HUES64 (cell line): ENCODE data around the gene FLNC.

Experiments used
- H3K27ac ChIP-seq: 2 replicates; pipeline ENCODE4 v1.7.0; 2013; ENCODE audit warnings: low read depth, low read length, inconsistent platforms
- H3K27me3 ChIP-seq: 2 replicates; pipeline ENCODE4 v1.6.1; 2013; ENCODE audit warnings: mild to moderate bottlenecking, low read length; ENCODE audit not compliant: insufficient read depth
- H3K36me3 ChIP-seq: 2 replicates; pipeline ENCODE4 v1.6.1; 2013; ENCODE audit warnings: mild to moderate bottlenecking, low read length; ENCODE audit not compliant: insufficient read depth
- H3K4me1 ChIP-seq: 2 replicates; pipeline ENCODE4 v1.6.1; 2013; ENCODE audit warnings: mild to moderate bottlenecking, low read length, moderate library complexity; ENCODE audit not compliant: insufficient read depth
- H3K4me3 ChIP-seq: 2 replicates; pipeline ENCODE4 v1.5.1; 2013; ENCODE audit warnings: mild to moderate bottlenecking, low read length, moderate library complexity
- H3K9ac ChIP-seq: 2 replicates; pipeline ENCODE4 v1.6.1; 2013; ENCODE audit warnings: mild to moderate bottlenecking, low read depth, low read length
- H3K9me3 ChIP-seq: 2 replicates; pipeline ENCODE4 v1.6.1; 2013; ENCODE audit warnings: low read depth, low read length; ENCODE audit not compliant: insufficient read depth
- WGBS: fragments of 150-250, 120-280 bp; methylation state at CpG from one replicate; pipeline ENCODE4 v1.1.7; 2013; ENCODE audit warnings: missing lambda C conversion rate; 5-methylcytosine and 5-hydroxymethylcytosine counted together

Gene FLNC

GRCh38 chr7:128865996-128866877 lies 36.0 kb downstream of the FLNC start:
- H3K4me3 ChIP-seq: no peak overlapping the region
- H3K27me3 ChIP-seq: peaks cover 44% of the 10 kb centered on the region
- peaks cover 4% of the 10 kb centered on the region; the same call in 1 of the 2 replicates for H3K36me3 ChIP-seq
- H3K9me3 ChIP-seq: no peaks in the 10 kb centered on the region
- H3K9ac ChIP-seq: no peak overlapping the region
- WGBS: 95% methylated on average over 27 of the region's 27 CpGs
- H3K27ac ChIP-seq: no peak overlapping the region
- H3K4me1 ChIP-seq: peaks cover 9% of the 10 kb centered on the region; the same call in 1 of the 2 replicates

GRCh38 chr7:128867241-128867640 lies 37.0 kb downstream of the FLNC start:
- H3K4me1 ChIP-seq: peaks cover 9% of the 10 kb centered on the region; the same call in 1 of the 2 replicates
- H3K9me3 ChIP-seq: no peaks in the 10 kb centered on the region
- H3K36me3 ChIP-seq: peaks cover 4% of the 10 kb centered on the region; the same call in 1 of the 2 replicates
- H3K4me3 ChIP-seq: no peak overlapping the region
- WGBS: 90% methylated on average over 4 of the region's 4 CpGs
- H3K9ac ChIP-seq: no peak overlapping the region
- peaks cover 54% of the 10 kb centered on the region for H3K27me3 ChIP-seq
- no peak overlapping the region for H3K27ac ChIP-seq

GRCh38 chr7:128867842-128868623 lies 37.8 kb downstream of the FLNC start:
- no peak overlapping the region for H3K4me3 ChIP-seq
- H3K36me3 ChIP-seq: peaks cover 4% of the 10 kb centered on the region; the same call in 1 of the 2 replicates
- WGBS: 52% methylated on average over 11 of the region's 11 CpGs
- peaks cover 56% of the 10 kb centered on the region for H3K27me3 ChIP-seq
- no peak overlapping the region for H3K27ac ChIP-seq
- peaks cover 9% of the 10 kb centered on the region; the same call in 1 of the 2 replicates for H3K4me1 ChIP-seq
- no peak overlapping the region for H3K9ac ChIP-seq
- no peaks in the 10 kb centered on the region for H3K9me3 ChIP-seq

GRCh38 chr7:128868624-128869137 lies 38.5 kb downstream of the FLNC start:
- H3K4me3 ChIP-seq: peak overlapping the region; percentile 72
- 30% methylated on average over 13 of the region's 13 CpGs for WGBS
- peaks cover 4% of the 10 kb centered on the region; the same call in 1 of the 2 replicates for H3K36me3 ChIP-seq
- no peaks in the 10 kb centered on the region for H3K9me3 ChIP-seq
- peak overlapping the region; percentile 70; the same call in 1 of the 2 replicates for H3K9ac ChIP-seq
- peaks cover 56% of the 10 kb centered on the region for H3K27me3 ChIP-seq
- H3K27ac ChIP-seq: no peak overlapping the region
- H3K4me1 ChIP-seq: peaks cover 8% of the 10 kb centered on the region; the same call in 1 of the 2 replicates

- peak overlapping the region; percentile 72 for H3K4me3 ChIP-seq
- WGBS: under 1% methylated on average over 86 of the region's 86 CpGs
- peak overlapping the region; percentile 70 for H3K9ac ChIP-seq
Observed at GRCh38 chr7:128869138-128869943, 39.1 kb downstream of the FLNC start.

GRCh38 chr7:128869944-128870285 lies 39.7 kb downstream of the FLNC start:
- H3K36me3 ChIP-seq: peaks cover 4% of the 10 kb centered on the region; the same call in 1 of the 2 replicates
- peaks cover 7% of the 10 kb centered on the region; the same call in 1 of the 2 replicates for H3K4me1 ChIP-seq
- WGBS: 2% methylated on average over 30 of the region's 30 CpGs
- H3K9ac ChIP-seq: peak overlapping the region; percentile 70
- H3K27me3 ChIP-seq: peaks cover 56% of the 10 kb centered on the region
- peak overlapping the region; percentile 72 for H3K4me3 ChIP-seq
- no peaks in the 10 kb centered on the region for H3K9me3 ChIP-seq
- no peak overlapping the region for H3K27ac ChIP-seq

More at GRCh38 chr7:128869138-128869943, 39.1 kb downstream of the FLNC start:
- H3K4me1 ChIP-seq: peaks cover 7% of the 10 kb centered on the region; the same call in 1 of the 2 replicates
- no peak overlapping the region for H3K27ac ChIP-seq
- peaks cover 4% of the 10 kb centered on the region; the same call in 1 of the 2 replicates for H3K36me3 ChIP-seq
- peaks cover 56% of the 10 kb centered on the region for H3K27me3 ChIP-seq
- H3K9me3 ChIP-seq: no peaks in the 10 kb centered on the region

GRCh38 chr7:128871050-128871449 lies 40.8 kb downstream of the FLNC start:
- no peak overlapping the region for H3K27ac ChIP-seq
- H3K27me3 ChIP-seq: peaks cover 56% of the 10 kb centered on the region
- H3K4me3 ChIP-seq: no peak overlapping the region
- H3K4me1 ChIP-seq: peaks cover 7% of the 10 kb centered on the region; the same call in 1 of the 2 replicates
- no peak overlapping the region for H3K9ac ChIP-seq
- no peaks in the 10 kb centered on the region for H3K9me3 ChIP-seq
- no peaks in the 10 kb centered on the region for H3K36me3 ChIP-seq
- 92% methylated on average over 5 of the region's 5 CpGs for WGBS

- no peaks in the 10 kb centered on the region for H3K9me3 ChIP-seq
- H3K4me3 ChIP-seq: no peak overlapping the region
- H3K36me3 ChIP-seq: no peaks in the 10 kb centered on the region
- 68% methylated on average over 13 of the region's 13 CpGs for WGBS
- peaks cover 50% of the 10 kb centered on the region for H3K27me3 ChIP-seq
- H3K27ac ChIP-seq: no peak overlapping the region
- no peak overlapping the region for H3K9ac ChIP-seq
- H3K4me1 ChIP-seq: peaks cover 7% of the 10 kb centered on the region; the same call in 1 of the 2 replicates
Observed at GRCh38 chr7:128872394-128872824, 42.2 kb downstream of the FLNC start.

GRCh38 chr7:128873234-128873633 lies 43.0 kb downstream of the FLNC start:
- WGBS: 84% methylated on average over 9 of the region's 9 CpGs

More at GRCh38 chr7:128873234-128873633, 43.0 kb downstream of the FLNC start:
- Histone ChIP-seq H3K27me3 (peaks cover 42% of the 10 kb centered on the region), H3K9ac (no peak overlapping the region), H3K27ac (no peak overlapping the region), H3K4me3 (no peak overlapping the region), H3K36me3 (no peaks in the 10 kb centered on the region), H3K4me1 (peaks cover under 1% of the 10 kb centered on the region; the same call in 1 of the 2 replicates), H3K9me3 (no peaks in the 10 kb centered on the region)
